Tibial artery (tissue), 4 donors: Measurements from ENCODE around the gene STPG4.

Experiments
- DNase-seq, 2 donors: peaks; one replicate each; pipeline ENCODE4 v3.0.0-alpha.2; 2019
- H3K27ac ChIP-seq, 2 donors: fragments of 200-600 bp; sonication (generic) in 1 of 2; 1 replicate in 1 of 2; 2 replicates in 1 of 2; pipeline ENCODE4 v1.5.1; 2018 to 2019; ENCODE audit warnings: mild to moderate bottlenecking in 1 of 2
- H3K27me3 ChIP-seq, 2 donors: fragments of 200-600 bp; sonication (generic) in 1 of 2; one replicate each; pipeline versions ENCODE4 v1.5.1 to v1.6.0; 2016 to 2019
- H3K36me3 ChIP-seq, 3 donors: fragments of 200-600 bp; sonication (generic) in 2 of 3; one replicate each; pipeline ENCODE4 v1.5.1; 2016 to 2019; ENCODE audit warnings: mild to moderate bottlenecking in 2 of 3
- H3K4me1 ChIP-seq, 4 donors: fragments of 200-600 bp; sonication (generic) in 2 of 4; 1 replicate in 3 of 4; 2 replicates in 1 of 4; pipeline ENCODE4 v1.5.1; 2016 to 2019
- H3K4me3 ChIP-seq, 2 donors: fragments of 200-600 bp; sonication (generic) in 1 of 2; 1 replicate in 1 of 2; 2 replicates in 1 of 2; pipeline ENCODE4 v1.5.1; 2018 to 2019; ENCODE audit warnings: mild to moderate bottlenecking in 2 of 2
- H3K9me3 ChIP-seq, 3 donors: fragments of 200-600 bp; sonication (generic) in 1 of 3; one replicate each; pipeline ENCODE4 v1.5.1; 2016 to 2019
- intact Hi-C: fragments of 100-400 bp; cut with DNase I; formaldehyde crosslinking; loops from one replicate; pipeline ENCODE4 v1.15.0; 2023; ENCODE audit warnings: low total_unique reads
- TF ChIP-seq, protein P1 (sequence below), 2 experiments: fragments of 200-600 bp in 1 of 2; fragments of 450-650 bp in 1 of 2; IDR thresholded peaks; one replicate each; pipeline ENCODE4 v1.5.1; 2017 to 2019; ENCODE audit warnings: antibody characterized with exemption in 2 of 2, mild to moderate bottlenecking in 1 of 2, moderate library complexity in 1 of 2

The STPG4 gene, protein sequence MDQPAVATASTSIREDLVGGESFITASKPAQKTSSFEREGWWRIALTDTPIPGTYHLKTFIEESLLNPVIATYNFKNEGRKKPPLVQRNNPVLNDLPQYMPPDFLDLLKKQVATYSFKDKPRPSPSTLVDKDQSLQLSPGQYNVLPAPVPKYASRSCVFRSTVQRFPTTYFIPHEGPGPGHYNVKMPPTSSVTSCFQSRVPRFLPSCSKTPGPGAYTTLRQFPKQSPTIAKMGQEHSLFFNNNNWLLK

DNA sequence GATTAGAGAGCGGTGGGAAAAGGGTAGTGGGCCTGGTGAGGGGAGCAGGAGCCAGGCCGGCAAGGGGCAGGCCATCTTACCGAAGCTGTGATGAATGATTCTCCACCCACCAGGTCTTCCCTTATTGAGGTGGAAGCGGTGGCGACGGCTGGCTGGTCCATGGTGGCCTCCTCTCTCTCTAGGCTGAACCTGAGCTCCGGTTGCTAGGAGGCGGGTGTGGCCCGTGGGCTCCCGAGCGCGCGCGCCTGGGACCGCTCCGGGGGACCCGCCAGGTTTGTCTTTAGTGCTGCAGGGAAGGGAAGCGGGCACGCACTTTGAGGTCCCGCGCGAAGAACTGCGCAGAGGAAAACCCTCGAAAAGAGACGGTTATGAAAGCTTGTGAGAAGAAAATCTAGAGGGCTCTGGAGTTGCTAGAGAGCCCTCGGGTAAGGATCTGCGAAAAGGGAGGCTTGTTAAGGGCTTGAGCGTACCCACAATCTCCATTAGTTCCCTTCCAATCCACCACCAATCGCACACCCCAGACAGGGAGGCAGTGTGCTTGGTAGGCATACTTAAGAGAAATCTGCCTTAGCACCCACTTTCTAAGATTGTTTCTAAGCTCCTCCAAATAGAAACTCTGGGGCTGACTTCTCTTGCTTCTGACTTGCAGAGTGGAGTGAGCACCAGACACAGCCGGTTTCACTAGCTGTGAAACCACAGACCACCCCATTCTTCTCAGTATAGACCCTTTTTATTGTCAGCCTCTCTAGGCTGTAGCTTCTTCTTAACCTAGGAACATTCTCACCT, at the start of gene STPG4:
Gene STPG4, minus strand, starts transcription at position 218 of the 786 bp plus-strand sequence. Its CDS starts 57 bp downstream, at position 161.
- no peaks in the 10 kb centered on the region for H3K9me3 ChIP-seq
- TF ChIP-seq, protein P1, sequence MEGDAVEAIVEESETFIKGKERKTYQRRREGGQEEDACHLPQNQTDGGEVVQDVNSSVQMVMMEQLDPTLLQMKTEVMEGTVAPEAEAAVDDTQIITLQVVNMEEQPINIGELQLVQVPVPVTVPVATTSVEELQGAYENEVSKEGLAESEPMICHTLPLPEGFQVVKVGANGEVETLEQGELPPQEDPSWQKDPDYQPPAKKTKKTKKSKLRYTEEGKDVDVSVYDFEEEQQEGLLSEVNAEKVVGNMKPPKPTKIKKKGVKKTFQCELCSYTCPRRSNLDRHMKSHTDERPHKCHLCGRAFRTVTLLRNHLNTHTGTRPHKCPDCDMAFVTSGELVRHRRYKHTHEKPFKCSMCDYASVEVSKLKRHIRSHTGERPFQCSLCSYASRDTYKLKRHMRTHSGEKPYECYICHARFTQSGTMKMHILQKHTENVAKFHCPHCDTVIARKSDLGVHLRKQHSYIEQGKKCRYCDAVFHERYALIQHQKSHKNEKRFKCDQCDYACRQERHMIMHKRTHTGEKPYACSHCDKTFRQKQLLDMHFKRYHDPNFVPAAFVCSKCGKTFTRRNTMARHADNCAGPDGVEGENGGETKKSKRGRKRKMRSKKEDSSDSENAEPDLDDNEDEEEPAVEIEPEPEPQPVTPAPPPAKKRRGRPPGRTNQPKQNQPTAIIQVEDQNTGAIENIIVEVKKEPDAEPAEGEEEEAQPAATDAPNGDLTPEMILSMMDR (IDR thresholded peaks at IDR 0.05) = no peak
- H3K4me1 ChIP-seq = no peaks in the 10 kb centered on the region
- peaks cover 31 to 53% (median 40%) of the 10 kb centered on the region in 3 donors for H3K36me3 ChIP-seq
- no peak within 1 kb of the TSS for H3K27ac ChIP-seq
- no peak for DNase-seq
- H3K27me3 ChIP-seq = no peaks in the 10 kb centered on the region
- intact Hi-C loops = loop anchor here (5.0 kb wide), 1 partner anchor 73 kb away; no protein-coding TSS in a partner anchor
- H3K4me3 ChIP-seq = no peak within 1 kb of the TSS

DNA sequence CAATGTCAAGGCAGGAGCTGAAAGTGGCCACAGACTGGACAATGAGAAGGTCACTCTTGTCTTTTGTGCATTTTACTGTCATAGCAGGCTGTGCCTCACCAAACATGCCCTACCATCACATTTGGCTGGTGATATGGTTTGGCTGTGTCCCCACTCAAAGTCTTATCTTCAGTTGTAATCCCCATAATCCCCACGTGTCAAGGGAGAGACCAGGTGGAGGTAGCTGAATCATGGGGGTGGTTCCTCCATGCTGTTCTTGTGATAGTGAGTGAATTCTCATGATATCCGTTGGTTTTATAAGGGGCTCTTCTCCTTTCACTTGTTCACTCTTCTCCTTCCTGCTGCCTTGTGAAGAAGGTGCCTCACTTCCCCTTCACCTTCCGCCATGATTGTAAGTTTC, 49.6 kb upstream of the STPG4 start:
- Histone ChIP-seq H3K27me3 (no peaks in the 10 kb centered on the region), H3K9me3 (no peaks in the 10 kb centered on the region), H3K4me3 (no peak overlapping the region), H3K36me3 (no peaks in the 10 kb centered on the region), H3K27ac (no peak overlapping the region), H3K4me1 (peaks cover 0 to 12% (median 6%) of the 10 kb centered on the region in 4 donors)
- TF ChIP-seq, protein P1 (IDR thresholded peaks at IDR 0.05) = no peak
- intact Hi-C loops = no loop called here
- no peak for DNase-seq

DNA sequence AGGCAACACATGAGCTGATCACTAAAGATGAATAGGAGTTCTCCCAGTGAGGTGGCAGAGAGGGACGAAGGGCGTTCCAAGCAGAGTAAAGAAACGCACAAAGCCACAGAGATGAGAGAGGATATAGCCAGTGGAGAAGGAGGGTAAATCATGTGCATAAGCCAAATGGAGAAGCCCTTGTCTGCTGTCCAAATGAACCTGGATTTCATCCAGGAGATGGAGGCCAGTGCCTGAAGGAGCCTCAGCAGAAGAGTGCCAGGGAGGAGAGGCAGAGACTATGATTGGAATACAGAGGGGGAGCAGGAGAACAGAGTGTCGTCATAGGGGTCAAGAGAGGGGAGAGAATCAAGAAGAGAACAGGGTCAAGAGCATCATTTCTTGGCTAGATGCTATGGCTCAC, 48.9 kb upstream of the STPG4 start:
- intact Hi-C loops = no loop called here
- H3K27me3 ChIP-seq = no peaks in the 10 kb centered on the region
- DNase-seq = no peak
- H3K4me3 ChIP-seq = no peak overlapping the region
- H3K27ac ChIP-seq = no peak overlapping the region
- H3K4me1 ChIP-seq = peaks cover 0 to 12% (median 6%) of the 10 kb centered on the region in 4 donors
- no peaks in the 10 kb centered on the region for H3K9me3 ChIP-seq
- no peaks in the 10 kb centered on the region for H3K36me3 ChIP-seq
- TF ChIP-seq, protein P1 (IDR thresholded peaks at IDR 0.05) = no peak

DNA sequence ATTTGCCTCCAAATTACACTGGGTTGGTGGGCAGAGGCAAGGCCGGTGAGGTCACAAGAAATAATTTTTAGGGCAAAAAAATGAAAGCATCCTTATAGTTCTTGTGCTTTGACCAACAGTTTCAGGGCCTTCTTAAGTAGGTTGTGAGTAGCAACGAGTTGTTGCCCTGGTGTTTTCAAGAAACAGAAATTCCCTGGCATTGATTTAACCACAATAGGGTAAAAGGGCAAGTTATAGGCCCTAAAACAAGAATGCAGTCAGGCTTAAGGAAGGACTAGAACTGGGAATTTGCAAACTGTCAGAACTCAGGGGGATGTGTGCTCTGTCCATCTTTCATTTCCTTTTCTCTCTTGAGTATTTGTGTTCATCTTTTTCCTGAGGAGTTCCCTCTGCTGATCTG, 46.1 kb upstream of the STPG4 start:
- peaks cover 0 to 12% (median 6%) of the 10 kb centered on the region in 4 donors for H3K4me1 ChIP-seq
- H3K27me3 ChIP-seq = no peaks in the 10 kb centered on the region
- H3K4me3 ChIP-seq = no peak overlapping the region
- DNase-seq = no peak
- intact Hi-C loops = no loop called here
- H3K36me3 ChIP-seq = no peaks in the 10 kb centered on the region
- TF ChIP-seq, protein P1 (IDR thresholded peaks at IDR 0.05) = no peak
- H3K9me3 ChIP-seq = no peaks in the 10 kb centered on the region
- peak overlapping the region; percentile 35 to 41 for H3K27ac ChIP-seq

DNA sequence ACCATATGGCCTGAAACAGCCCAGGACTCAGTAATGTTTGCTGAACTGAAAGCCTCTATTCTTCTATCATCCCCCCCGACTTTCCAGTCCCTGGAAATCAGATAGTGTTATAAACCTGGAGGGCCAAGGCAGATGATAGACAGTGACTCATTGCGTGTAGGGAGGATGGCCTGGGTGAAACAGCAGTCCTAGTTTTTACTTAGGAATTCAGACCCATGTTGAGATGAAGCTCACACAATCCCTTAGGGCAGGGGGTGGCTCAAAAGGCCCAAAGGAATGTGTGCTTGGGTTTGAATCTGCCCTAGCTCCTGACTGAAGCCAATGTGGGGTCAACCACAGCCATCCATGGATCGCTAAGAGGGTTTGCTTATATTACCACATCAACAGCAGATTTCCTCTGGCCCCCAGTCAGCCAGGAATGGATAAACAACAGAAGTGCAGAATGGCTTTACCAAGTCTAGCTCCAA, 43.9 kb upstream of the STPG4 start:
- DNase-seq = no peak
- H3K4me3 ChIP-seq = no peak overlapping the region
- TF ChIP-seq, protein P1 (IDR thresholded peaks at IDR 0.05) = no peak
- H3K36me3 ChIP-seq = no peaks in the 10 kb centered on the region
- peaks cover 0 to 12% (median 6%) of the 10 kb centered on the region in 4 donors for H3K4me1 ChIP-seq
- H3K27ac ChIP-seq = no peak overlapping the region
- intact Hi-C loops = no loop called here
- H3K9me3 ChIP-seq = no peaks in the 10 kb centered on the region
- no peaks in the 10 kb centered on the region for H3K27me3 ChIP-seq
